Stimulated activated CD4-positive, alpha-beta T cell treated with anti-CD3 and anti-CD28 coated beads, Interleukin-2, amount 100 ng/mL, for 24 hours (primary cell): ENCODE results near the gene NIN.
A peak's percentile ranks its signal among the peaks of the same experiment; 100 is the strongest.
"Not testable (repeated sequence)": the region's sequence is repeated elsewhere in the genome, so short reads cannot be mapped to it uniquely, and the experiment has no call there.

Experiments
- DNase-seq, 2 donors: peaks; one replicate each; pipeline ENCODE4 v3.0.0-alpha.2; 2020

NIN gene

DNA sequence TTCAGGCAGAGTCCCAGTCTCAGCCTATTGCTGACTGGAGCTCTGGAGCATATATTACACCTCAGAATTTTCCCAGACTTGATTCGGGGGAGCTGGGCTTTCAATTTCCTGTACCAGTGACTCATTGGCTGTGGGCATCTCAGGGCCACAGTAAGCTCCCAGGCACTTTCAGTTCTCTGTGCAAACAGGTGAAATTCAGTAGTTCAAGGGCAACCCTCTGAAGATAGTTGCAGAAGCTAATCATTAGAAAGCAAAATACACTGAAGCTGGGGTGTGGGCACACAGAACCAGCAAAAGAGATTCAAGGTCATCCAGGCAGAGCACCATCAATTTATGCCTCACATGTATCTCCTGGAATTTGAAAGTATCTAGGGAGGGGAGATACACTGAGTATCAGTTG, 8.1 kb upstream of the NIN start:
- no peak for DNase-seq

DNA sequence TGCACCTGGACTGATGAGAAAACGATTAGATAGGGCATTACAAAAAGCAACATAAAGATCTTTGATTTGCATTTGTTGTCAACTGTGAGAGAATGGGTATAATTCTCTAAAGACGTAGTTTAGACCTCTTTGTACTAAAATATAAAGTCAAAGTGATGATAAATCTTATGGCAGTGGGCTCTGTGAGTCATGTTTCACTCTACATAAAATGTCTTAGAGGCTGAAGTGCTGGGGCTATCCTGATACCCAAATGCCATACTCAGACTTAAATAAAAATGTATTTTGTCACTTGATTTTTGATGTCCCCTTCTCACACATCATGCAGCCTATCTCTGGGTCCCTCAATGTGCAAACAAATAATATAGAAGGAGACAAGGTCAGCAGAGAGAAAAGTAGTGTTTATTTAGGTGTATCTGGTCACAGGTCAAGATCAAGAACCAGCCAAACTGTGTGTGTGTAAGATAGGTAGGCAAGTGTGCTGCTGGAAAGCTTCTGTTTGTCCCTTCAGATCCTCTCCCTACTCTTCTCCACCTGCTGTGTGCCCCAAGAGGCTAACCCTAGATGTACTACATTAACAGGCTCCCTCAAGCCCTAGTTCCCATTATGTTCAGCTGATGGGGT, 7.0 kb upstream of the NIN start:
- no peak for DNase-seq

GRCh38 chr14:50837271-50837670, 6.3 kb upstream of the NIN start:
- DNase-seq = no peak

GRCh38 chr14:50836515-50836914, 5.6 kb upstream of the NIN start:
- DNase-seq = no peak

DNA sequence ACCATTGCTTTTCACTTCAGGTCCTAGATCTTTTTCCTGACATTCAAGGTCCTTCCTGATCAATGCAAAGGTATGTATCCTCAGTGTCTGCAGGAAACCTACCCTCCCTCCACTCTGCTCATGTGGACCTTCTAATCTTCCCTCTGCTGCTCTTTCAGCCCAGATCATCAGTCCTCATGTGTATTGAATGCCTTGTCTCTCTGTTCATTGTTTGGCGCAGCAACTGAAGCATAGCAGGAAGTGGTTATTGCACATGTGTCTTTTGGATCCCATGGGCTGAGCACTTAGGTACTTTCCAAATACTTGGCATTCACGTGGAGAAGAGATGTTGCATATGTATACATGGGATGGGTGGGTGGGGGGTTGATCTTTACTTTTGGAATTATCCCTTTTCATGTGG, 4.3 kb upstream of the NIN start:
- no peak for DNase-seq

DNA sequence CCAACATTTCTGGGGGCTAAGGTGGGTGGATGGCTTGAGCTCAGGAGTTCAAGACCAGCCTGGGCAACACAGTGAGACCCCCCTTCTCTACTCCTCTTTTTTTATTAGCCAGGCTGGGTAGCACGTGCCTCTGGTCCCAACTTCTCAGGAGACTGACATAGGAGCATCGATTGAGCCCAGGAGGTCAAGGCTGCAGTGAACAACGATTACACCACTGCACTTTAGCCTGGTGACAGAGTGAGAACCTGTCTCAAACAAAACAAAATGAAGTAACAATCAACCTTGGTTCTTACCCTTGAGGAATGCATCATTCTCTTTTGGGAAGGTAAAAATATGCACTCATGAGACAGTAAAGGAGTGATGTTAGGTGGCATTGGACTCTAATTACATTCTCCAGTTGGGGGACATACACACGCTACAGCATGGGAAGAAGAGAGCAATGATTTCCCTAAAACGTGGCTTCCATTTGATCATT, 3.9 kb upstream of the NIN start:
- no peak for DNase-seq

GRCh38 chr14:50832935-50833630, 2.1 kb upstream of the NIN start:
- DNase-seq = no peak

- DNase-seq = no peak
These were observed 785 bp upstream of the NIN start for GRCh38 chr14:50831726-50832168.

DNA sequence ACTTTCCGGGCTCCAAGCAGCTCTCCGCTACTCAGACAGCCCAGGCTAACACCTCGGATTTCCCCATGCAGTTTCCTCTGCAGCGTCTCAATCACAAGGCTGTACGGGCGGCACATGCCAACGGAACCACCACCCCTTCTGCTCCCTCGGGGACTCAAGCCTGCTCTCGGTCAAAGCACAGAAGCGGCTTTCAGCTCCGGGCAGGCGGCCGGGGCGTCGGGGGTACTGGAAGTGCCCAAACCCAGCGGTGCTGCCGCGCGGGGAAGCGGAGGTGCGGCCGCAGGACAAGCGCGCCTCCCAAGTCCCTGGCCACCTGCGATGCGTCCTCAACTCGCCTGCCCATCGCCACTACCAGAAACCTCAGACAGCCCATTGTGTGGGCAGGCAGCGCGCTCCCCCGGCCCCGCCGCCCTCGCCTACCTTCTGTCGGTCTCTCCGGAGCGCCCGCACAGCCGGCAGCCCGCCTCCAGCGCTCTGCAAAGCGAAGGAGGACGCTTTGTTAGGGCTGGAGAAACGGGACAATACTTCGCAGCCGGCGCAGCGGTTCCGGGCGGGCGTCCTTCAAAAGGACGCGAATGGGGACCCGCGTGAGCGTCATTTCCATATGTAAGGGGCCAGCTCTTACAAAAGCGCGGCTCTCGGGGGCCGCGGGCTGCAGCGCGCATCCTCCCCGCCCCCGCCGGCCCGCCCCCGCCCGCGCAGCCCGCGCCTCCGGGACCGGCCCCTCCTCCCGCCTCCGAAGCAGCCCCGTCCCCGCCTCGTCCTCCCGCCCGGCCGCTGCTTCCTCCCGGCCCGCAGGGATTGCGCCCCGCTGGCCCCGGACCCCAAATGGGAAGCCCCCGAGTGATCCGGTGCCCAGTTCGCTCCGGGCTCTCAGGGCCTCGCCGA, 674 bp downstream of the NIN start:
- DNase-seq = peak; percentile 67 to 70

- DNase-seq = no peak
These were observed 1.4 kb downstream of the NIN start for GRCh38 chr14:50829489-50830043.

- no peak for DNase-seq
These were observed 2.1 kb downstream of the NIN start for GRCh38 chr14:50828721-50829488.

DNA sequence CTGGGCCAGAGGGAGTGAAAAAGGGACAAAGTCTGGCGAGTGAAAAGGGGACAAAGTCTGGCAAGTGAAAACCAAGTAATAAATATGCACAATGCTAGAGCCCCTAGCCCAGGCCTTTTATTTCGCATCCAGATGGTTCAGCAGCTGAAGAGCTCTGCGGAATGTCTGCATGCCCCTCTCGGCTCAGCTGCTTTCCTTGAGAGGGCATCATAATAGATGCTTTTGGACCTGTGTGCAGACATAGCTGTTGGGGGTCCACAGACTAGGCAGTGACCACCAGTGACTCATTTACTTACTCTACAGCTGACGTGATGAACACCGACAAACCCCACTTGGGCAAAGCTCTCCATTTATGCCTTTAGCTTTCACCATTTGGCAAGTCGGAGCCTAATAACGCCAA, 4.3 kb downstream of the NIN start:
- no peak for DNase-seq

GRCh38 chr14:50825307-50825706, 5.7 kb downstream of the NIN start:
- no peak for DNase-seq

DNA sequence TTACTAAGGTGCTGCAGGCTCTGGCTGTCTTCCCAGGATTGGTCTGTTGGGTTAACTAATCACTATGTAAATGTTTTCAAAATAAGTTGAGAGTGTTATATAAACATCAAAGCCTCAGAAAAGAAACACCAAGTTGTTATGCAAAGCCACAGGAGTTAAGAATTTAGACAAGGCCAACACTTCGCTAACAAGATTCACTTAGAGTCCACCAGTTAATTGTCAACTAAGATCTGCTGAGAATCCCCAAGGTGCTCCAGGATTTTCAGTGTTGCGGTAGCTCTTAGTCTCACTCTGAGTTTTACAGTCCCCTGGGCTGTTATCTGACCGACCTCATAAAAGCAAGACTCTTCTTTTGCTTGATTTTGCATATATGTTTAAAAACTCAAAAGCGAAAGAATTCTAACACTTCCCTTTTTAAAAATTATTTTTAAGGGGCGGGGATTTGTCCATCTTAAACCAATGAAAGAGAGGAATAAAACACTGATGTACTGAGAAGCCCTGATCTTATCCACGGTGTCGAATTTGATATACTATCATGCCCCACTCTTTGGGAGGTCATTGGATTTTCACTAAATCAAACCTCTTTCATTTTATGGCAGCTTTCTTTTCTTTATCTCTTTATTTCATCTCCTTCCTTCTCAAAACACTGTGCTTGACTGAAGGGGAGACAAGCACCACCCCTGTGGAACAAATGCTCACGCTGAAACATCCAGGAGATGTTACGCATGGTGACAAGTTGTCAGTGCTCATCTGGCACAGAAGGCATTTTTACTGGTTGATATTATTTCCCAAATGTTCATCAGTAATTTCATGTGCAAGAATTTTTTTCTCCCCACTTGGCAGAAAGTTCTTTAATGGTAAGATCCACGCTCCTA, 7.0 kb downstream of the NIN start:
- DNase-seq = no peak

DNA sequence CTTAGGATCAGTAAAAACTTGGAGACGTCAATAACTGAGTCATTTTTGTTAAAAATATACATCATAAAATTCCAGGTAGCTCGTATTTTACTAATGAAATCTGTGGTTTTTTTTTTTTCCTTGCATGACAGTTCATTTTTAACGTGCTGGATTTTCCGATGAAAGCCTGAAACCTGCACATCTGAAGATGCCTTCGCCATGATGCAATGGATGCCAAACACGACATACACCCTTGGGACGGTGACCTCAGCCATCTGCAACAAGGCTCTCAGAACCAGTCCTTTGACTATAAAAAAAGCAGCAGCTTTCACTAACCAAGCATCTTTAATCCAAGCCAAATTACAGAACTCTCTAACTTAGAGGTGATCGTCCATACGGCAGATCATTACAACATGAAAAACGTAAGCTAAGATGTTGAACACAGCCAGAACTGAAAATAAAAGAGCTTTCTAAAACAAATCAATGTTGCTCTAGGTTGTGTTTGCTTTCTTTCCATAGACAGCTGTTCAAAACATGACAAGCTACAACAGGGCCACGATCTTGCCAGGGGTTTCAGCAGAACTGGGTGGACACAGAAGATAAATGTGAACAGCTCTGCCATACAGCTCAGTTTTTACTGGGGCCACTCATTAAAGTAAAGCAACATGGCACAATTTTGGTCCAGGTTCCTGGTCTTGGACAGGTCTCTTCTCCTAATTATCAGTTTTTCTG, 7.8 kb downstream of the NIN start:
- DNase-seq = no peak

DNA sequence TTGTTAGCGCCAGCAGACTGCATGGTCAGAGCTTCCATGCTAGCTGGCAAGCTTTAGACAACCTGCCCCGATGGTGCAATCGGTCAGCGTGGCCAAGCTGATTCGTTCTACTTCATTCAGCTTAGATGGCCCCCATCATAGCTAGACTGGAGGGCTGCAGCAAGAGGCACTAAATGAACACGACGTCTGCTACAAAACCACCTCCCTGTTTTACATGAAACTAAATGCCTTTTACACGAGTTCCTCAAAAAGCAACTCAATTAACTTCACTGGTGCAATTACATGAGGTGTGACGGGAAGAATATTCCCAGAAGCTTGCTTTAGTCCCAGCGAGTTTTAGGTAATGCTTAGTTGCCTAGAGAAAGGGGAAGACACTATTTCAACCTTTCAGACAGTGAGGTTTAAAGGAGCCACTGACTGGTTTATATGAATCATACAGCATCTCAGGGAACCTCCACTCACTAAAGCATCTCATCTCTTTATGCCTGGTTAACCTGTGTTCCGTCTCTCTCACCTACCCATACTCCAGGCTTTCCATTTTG, 8.4 kb downstream of the NIN start:
- DNase-seq = no peak

DNA sequence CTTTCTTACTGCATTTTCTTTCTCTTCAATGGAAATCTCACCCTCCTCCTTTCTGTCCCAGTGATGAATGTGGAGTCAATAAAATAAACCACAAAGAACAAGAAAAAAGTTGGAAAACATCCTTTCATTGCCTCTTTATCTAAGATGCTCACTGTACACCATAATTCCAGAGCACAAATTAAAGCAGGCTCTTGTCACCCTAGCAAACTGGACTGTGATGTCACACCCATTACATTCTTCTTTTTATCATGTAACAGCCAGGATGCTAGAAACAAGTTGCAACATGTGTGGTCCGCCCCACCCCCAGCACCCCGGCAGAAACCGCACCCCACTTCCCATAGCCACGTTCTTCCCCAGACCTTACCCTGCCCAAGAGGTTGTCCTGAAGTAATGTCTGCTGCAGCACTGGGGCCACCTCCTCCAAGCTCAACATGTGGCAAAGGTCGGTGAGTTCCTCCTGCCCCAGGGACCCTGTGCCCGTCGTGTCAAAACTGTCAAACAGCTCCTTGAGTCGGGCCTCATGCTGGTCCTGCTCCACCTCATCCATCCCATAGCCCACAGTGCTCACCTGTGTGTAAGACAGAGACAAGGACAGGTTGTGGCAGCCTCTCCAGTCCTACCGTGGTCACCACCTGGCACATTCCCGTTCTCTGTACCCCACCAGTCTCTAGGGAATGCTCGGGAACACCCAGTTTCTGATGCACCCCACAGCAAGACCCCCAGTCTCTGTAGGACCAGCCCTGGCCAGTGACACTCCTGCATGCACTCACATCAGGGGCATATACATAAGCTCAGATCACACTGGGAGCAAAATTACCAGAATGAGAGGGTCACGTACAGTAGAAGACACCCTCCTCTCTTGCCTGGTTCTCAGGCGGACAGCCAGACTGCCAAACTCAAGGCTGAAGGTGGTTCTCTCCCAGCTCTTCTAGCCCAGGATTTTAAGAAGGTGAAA, 9.2 kb downstream of the NIN start:
- peak; percentile 27 to 40 for DNase-seq

GRCh38 chr14:50820786-50821509, 10.0 kb downstream of the NIN start:
- DNase-seq = no peak

- DNase-seq = not testable (repeated sequence)
These were observed 11.7 kb downstream of the NIN start for GRCh38 chr14:50819303-50819702.
